Globus pallidus (tissue), 1 donor: ENCODE results near the gene SINHCAF.

Experiments
- DNase-seq: peaks from one replicate; pipeline ENCODE4 v3.0.0-alpha.2; 2015; ENCODE audit warnings: low spot score

The SINHCAF gene

GRCh38 chr12:31233061-31233730, 92.8 kb downstream of the SINHCAF start:
- DNase-seq, result no peak

- DNase-seq, result no peak
Measured at GRCh38 chr12:31232361-31232965, 93.5 kb downstream of the SINHCAF start.

GRCh38 chr12:31231611-31232360, 94.2 kb downstream of the SINHCAF start:
- no peak for DNase-seq
